Fibroblast of skin of right quadriceps (primary cell): ENCODE results near the gene SLC8A2.
A peak's percentile ranks its signal among the peaks of the same experiment; 100 is the strongest.
"Not testable (repeated sequence)": the region's sequence is repeated elsewhere in the genome, so short reads cannot be mapped to it uniquely, and the experiment has no call there.

Experiments
- DNase-seq: peaks from one replicate; pipeline ENCODE4 v3.0.0-alpha.2; 2013

SLC8A2 gene

GRCh38 chr19:47427241-47428176 lies 44.2 kb downstream of the SLC8A2 start:
- peak; percentile 60 for DNase-seq

DNA sequence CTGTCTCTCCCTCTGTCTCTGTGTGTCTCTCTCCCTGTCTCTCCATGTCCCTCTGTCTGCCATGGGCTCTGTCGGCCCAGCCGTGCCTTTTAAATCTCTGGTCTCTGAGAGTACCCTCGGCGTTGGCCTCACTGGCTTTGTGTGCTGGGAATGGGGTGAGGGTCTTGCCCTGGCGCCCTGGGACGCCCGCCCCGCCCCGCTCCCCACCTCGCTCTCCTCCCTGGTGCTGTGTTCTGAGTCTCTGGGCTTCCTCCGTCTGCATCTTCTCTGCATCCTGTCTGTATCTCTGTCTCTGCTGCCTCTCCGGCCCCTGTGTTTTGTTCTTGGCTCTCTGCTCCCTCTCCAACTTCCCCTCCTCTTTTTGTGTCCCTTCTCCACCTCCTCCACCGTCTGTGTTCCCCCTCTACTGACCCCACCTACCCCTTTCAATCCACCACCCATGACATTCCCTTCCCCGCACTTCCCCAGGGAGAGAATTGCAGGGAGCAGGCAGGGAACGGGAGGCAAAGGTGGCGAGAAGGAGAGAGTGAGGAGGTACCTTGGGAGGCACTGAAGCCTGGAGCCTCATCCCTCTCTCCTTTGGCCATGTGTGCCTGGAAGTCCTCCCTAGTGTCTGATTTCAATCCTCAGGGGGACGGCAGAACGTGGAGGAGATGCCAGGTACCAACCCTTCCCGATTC lies 48.4 kb downstream of the SLC8A2 start:
- no peak for DNase-seq

DNA sequence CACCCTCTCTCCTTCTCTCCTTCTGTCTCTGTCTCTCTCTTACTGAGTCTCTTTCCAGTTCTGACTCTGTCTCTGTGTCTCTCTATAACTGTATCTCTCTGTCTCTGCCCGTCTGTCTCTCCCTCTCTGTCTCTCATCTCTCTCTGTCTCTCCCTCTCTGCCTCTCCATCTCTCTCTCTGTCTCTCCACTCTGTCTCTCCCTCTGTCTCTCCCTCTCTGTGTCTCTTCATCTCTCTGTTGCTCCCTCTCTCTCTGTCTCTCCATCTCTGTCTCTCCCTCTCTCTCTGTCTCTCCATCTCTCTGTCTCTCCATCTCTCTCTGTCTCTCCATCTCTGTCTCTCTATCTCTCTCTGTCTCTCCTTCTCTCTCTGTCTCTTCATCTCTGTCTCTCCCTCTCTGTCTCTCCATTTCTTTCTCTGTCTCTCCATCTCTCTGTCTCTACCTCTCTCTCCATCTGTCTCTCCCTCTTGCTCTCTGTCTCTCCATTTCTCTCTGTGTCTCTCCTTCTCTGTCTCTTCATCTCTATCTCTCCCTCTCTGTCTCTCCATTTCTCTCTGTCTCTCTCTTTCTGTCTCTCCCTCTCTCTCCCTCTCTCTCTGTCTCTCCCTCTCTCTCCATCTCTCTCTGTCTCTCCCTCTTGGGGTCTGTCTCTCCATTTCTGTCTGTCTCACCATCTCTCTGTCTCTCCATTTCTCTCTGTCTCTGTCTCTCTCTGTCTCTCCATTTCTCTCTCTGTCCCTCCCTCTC lies 49.1 kb downstream of the SLC8A2 start:
- DNase-seq = no peak

DNA sequence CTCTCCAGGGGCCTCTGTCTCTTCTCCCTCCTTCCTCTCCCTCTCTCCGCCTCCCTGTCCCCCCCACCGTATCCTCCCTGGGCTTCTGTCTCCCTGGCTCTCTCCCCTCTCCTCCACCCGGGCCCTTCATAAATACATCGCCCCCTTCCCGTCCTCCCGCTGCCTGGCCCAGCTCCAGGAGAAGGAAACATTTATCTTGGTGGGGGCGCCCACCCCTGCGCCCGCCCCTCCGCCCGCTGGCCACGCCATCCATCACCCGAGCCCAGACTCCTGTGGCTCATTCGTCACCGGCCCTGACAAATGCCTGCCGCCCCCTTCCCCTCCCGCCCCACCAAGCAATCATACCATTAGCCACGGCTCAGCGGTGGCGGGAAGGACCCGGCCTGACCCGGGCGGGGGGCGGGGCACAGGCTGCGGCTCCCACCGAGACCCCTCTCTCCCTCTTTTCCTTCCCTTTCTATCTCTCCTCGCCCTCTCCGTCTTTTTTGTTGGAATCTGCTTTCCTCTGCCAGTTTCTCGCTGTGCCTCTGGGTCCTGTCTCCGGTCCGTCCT lies 49.8 kb downstream of the SLC8A2 start:
- DNase-seq = peak; percentile 77

DNA sequence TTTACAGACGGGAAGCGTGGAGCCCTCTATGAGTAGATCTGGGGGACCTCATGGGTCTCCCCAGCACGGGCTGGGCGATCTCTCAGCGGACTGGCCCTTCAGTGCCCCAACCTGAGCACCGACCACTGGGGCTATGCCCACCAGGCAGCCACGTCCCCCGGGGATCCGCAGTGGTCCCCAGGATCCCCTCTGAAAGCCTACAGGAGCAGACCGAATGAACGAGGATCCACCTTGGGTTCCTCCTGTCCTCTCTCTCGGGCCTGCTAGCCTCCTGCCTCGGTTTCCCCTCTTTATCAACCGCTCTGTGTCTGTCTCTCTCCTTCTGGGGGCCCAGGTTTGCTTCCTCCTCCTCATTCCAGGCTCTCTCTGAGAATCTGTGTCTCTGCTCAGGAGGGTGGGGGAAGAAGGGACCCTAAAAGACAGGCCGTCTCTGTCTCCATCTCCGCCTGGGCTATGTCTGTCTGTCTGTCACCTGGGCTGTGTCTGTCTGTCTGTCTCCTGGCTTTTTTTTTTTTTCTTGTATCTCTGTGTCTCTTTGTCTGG lies 50.4 kb downstream of the SLC8A2 start:
- no peak for DNase-seq

DNA sequence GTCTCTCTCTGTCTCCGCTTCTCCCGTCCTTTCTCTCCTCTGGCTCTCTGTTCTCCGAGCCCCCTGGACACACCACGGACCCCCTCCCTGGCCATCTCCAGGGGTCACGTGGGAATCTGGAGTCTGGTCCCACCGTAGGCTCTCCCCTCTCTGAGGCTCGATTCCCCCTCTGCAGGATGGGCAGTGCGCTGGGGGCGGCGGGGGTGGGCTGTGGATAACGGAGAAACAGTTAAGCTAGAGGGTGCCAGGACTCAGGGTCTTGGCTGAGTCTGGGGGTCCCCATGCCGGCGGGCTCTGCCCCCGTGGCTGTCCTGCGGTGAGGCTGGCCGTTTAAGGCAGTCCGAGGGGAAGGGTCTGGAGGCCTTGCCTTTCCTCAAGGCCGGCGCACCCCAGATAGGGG lies 51.9 kb downstream of the SLC8A2 start:
- no peak for DNase-seq

GRCh38 chr19:47419030-47419783 lies 52.5 kb downstream of the SLC8A2 start, which contains the start of gene MEIS3:
Gene MEIS3 (minus strand): TSS chr19:47419527. CDS start chr19:47419081, 446 bp downstream.
- no peak for DNase-seq

GRCh38 chr19:47418692-47419029 lies 53.0 kb downstream of the SLC8A2 start:
- no peak for DNase-seq

DNA sequence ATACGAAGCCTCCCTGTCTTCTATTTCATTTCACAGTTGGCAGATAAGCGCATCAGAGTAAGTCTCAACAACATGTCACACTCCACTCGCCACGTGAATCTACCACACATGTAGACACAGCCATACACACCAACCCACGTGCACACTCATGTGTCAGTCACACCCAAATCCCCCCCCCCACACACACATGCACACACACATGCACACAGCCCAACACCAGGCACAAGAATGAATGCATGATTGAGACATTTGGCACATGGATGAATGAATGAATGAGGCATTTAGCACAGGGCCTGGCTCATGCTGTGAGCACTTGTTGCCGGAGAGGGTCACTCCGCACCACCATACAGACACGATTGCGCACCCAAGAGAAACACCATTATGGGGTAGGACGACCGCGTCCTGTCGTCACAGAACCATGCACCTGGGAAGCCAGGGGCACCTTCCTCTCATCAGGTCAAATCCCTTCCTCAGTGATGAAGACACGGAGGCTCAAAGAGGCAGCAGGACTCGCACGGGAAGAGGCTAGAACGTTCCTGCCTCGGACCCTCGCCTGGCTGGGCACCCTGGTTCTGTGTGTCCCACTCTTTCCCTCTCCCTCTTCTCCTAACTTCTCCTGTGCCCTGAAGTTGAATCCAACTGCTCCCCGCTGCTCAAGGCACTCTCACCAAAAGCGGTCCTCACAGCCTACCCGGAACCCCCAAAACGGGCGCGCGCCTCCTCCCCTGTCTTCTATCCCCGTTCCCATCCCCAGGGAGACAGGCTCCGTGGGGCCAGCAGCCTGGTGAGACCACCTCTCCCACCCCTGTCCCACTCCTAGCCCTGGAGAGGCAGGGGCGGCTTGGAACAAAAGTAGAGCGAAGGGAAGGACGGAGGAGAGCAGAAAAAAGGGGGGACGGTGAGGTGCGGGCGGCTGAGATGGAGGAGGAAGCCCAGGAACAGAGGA lies 53.7 kb downstream of the SLC8A2 start:
- no peak for DNase-seq

DNA sequence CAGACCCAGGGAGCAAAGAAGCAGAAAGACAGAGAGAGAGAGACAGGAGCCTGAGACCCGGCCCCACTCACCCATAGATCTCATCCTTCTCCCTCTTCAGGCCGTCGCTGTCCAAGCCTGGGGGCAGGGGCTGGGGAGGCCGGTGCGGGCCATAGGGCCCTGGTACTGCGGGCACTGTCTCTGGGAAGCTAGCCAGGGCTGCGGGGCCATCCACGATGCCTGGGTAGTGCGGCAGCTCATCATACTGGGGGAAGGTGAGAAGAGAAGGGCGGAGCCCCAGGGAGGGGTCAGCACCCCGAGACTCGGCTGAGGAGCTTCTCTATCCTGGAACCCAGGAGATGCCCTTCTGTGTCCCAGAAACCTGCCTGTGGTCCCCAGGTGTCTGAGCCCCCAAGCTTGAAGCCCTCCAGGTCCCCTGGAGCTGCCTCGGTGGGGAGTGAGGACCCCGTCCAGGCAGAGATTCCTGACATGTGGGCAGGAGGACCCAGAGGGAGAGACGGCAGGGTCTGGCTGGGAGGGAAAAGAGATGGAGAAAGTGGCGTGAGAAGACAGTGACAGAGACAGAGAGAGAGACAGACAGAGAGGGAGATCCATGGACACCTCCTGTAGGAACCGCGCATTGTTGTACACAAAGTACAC lies 54.5 kb downstream of the SLC8A2 start:
- no peak for DNase-seq

DNA sequence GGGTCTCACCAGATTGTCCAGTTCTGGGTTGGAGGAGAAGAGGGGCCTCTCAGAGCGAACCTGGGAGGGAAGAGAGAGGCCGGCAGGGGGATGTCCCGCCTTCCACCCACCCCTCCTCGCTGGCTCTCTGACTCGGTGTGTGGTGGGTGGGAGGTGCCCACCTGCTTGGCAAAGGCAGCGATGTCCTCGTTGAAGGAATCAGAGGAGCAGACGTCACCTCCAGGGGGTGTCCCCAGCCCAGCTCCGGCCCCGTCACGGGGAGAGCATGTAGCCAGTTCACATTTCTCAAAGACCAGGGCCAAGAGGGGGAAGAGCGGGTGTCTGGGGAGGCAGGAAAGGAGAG lies 55.1 kb downstream of the SLC8A2 start:
- DNase-seq = no peak

- DNase-seq = no peak
These were observed 55.6 kb downstream of the SLC8A2 start for GRCh38 chr19:47415953-47416642.

- no peak for DNase-seq
These were observed 57.2 kb downstream of the SLC8A2 start for GRCh38 chr19:47414469-47414868.

DNA sequence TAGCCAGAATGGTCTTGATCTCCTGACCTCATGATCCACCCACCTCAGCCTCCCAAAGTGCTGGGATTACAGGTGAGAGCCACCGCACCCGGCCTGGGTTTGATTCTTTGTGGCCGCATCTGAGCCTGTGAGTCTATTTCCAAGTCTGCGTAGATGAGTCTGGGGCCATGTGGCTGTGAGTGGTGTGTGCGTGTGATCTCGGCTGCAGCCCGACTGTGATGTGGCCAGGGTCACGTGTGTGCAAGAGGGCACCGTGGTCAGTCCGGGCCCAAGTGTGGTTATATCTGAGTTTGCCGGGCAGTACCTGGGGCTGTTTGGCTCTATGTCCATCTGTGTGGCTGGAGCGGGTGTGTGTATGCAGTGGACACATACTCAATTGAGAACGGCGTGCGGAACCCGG lies 57.8 kb downstream of the SLC8A2 start:
- no peak for DNase-seq

GRCh38 chr19:47411696-47412095 lies 60.0 kb downstream of the SLC8A2 start:
- not testable (repeated sequence) for DNase-seq

GRCh38 chr19:47411101-47411500 lies 60.6 kb downstream of the SLC8A2 start:
- no peak for DNase-seq

- no peak for DNase-seq
These were observed 63.3 kb downstream of the SLC8A2 start for GRCh38 chr19:47408156-47408938.

DNA sequence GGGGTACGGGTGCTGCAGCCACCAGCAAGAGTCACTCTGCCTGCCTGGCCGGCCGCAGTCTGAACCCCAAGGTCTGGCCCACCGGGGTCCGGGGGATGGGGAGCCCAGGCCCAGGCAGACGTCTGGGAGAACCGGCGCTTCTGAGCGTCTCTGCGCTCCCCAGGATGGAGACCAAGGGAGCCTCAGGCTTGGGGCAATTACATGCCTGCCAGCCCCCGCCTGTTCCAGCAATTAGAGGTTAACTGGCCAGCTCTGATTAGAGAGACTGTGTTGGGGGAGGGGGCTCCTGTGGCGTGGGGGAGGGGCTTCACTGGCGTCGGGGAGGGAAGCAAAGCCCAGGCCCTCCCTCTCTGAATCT lies 64.3 kb downstream of the SLC8A2 start:
- DNase-seq = no peak
